GM12864 (cell line): ENCODE measurements around the gene RSAD2.

Experiments used
- DNase-seq: peaks from one replicate; pipeline ENCODE4 v3.0.0-alpha.2; 2011; ENCODE audit warnings: low read depth
- H3K4me3 ChIP-seq: 2 replicates; pipeline ENCODE4 v1.5.1; 2011; ENCODE audit warnings: mild to moderate bottlenecking, low read depth, low read length, control low read depth
- CTCF ChIP-seq: IDR thresholded peaks from 2 replicates; pipeline ENCODE4 v1.5.1; 2011; ENCODE audit warnings: low read depth, mild to moderate bottlenecking, moderate library complexity, low read length, control low read depth, inconsistent platforms; ENCODE audit errors: missing control alignments

RSAD2 gene

GRCh38 chr2:6924101-6924923, 46.7 kb downstream of the RSAD2 start:
- DNase-seq: no peak
- no peak overlapping the region for H3K4me3 ChIP-seq

GRCh38 chr2:6924924-6925409, 47.4 kb downstream of the RSAD2 start:
- DNase-seq: no peak
- no peak for TF ChIP-seq CTCF
- no peak overlapping the region for H3K4me3 ChIP-seq

More at GRCh38 chr2:6924101-6924923, 46.7 kb downstream of the RSAD2 start:
- no peak for TF ChIP-seq CTCF

GRCh38 chr2:6926071-6926732, 48.6 kb downstream of the RSAD2 start:
- no peak overlapping the region for H3K4me3 ChIP-seq
- DNase-seq: no peak
- no peak for TF ChIP-seq CTCF

- no peak overlapping the region for H3K4me3 ChIP-seq
- no peak for DNase-seq
- TF ChIP-seq CTCF: no peak
Measured at GRCh38 chr2:6927186-6927585, 49.6 kb downstream of the RSAD2 start.

- H3K4me3 ChIP-seq: no peak overlapping the region
- no peak for DNase-seq
- TF ChIP-seq CTCF: no peak
Measured at GRCh38 chr2:6927753-6928152, 50.2 kb downstream of the RSAD2 start.

- no peak overlapping the region for H3K4me3 ChIP-seq
- DNase-seq: no peak
- TF ChIP-seq CTCF: no peak
Measured at GRCh38 chr2:6928452-6928851, 50.9 kb downstream of the RSAD2 start.
